SH-SY5Y (cell line): ENCODE results near the gene OSMR.

ENCODE experiments used
- GATA2 ChIP-seq: IDR thresholded peaks from 2 replicates; pipeline ENCODE4 v1.6.1; 2011; ENCODE audit warnings: mild to moderate bottlenecking, low read depth, low read length
- GATA3 ChIP-seq: IDR thresholded peaks from 2 replicates; pipeline ENCODE4 v1.6.1; 2011; ENCODE audit warnings: low read depth, mild to moderate bottlenecking, low read length, moderate library complexity

DNA sequence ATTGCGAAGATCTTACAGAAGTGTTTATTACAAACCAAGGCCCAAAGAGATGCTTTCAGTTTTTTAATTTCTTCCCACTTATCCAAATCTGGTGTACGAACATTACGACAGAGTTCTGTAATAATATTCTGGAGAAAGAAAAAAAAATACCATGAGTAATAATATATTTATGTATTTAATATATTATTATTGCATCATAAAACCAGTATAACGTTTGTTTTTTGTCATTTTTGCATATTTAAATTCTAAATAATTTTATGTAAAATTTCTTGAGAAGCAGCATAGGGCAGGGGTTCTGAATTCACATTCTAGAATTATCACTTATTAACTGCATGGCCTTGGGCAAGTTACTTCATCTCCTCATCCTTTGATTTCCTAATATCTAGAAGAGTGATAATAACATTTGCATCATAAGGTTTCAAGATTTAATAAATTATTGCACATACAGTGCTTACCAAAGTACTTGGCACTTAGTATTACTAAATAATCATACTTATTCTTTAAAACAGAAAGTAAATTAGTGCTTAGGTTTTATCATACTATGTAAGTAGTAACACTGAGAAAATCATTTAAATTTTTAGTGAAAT, 107.7 kb downstream of the OSMR start:
- TF ChIP-seq GATA2 (no peak), GATA3 (no peak)
